GM21717 (cell line): ENCODE data around the gene SNX33.
"Not testable (repeated sequence)": the region's sequence is repeated elsewhere in the genome, so short reads cannot be mapped to it uniquely, and the experiment has no call there.

Source experiments
- ATAC-seq: cut with Tn5 transposase; IDR thresholded peaks from one replicate; pipeline ENCODE4 v1.9.1; 2021; ENCODE audit warnings: mild to moderate bottlenecking, moderate library complexity; ENCODE audit not compliant: unreplicated experiment

Gene SNX33

GRCh38 chr15:75659928-75660645, 12.4 kb downstream of the SNX33 start:
- no peak for ATAC-seq

- no peak for ATAC-seq
These were observed 13.5 kb downstream of the SNX33 start for GRCh38 chr15:75661100-75661755.

- ATAC-seq = no peak
These were observed 14.0 kb downstream of the SNX33 start for GRCh38 chr15:75661756-75662140.

DNA sequence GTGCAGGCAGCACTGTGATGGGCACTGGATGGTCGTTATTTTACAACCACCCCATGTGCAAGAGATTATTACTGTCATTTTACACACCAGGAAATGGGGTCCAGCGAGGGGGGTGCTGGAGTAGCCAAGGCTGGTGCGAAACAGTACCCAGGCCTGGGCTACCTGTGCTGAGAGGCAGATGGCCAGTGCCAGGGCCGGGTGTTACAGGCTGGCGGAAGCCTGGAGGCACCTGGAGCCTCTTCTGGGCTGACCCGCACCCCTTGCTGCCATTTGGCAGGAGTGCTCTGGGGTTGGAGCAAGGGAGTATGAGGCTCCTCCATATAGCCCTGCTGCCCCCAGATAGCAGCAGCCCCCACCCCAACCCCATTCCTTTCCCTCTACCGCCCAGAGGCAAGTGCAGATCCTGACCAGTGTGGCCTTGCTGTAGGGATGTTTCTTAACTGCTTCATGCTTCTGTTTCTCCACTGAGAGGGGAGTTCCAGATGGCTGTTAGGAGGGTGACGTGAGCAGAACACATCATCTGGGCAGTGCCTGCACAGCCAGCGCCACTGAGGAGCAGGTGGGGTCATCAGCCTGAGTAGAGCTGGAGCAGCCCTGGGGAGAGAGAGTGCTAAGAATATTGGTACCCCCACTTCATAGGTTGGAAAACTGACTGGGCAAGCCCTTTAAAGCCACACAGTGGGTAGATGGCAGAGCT, 15.3 kb downstream of the SNX33 start:
- no peak for ATAC-seq

DNA sequence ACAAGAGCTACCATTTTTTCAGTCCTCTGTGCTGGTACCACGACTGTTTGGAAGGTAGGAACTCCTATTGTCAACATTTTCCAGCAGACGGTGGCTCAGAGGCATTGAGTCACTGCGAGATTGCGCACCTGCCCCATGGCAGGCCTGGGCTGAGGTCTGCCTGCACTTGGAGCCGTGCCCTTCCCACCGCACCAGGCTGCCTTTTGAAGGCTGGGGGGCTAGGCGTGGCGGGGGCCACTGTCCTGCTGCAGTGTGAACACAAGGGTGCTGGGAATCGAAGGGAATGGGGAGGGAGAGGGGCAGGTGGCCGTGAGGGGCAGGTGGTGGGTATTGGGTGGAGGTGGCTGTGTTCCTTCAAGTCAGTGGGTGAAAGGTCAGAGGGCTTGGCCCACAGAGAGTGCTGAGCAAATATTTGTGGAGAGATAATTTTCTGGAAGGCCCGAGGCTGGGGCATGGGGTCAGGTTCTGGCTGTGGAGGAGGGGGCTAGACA, 16.3 kb downstream of the SNX33 start:
- ATAC-seq = no peak

DNA sequence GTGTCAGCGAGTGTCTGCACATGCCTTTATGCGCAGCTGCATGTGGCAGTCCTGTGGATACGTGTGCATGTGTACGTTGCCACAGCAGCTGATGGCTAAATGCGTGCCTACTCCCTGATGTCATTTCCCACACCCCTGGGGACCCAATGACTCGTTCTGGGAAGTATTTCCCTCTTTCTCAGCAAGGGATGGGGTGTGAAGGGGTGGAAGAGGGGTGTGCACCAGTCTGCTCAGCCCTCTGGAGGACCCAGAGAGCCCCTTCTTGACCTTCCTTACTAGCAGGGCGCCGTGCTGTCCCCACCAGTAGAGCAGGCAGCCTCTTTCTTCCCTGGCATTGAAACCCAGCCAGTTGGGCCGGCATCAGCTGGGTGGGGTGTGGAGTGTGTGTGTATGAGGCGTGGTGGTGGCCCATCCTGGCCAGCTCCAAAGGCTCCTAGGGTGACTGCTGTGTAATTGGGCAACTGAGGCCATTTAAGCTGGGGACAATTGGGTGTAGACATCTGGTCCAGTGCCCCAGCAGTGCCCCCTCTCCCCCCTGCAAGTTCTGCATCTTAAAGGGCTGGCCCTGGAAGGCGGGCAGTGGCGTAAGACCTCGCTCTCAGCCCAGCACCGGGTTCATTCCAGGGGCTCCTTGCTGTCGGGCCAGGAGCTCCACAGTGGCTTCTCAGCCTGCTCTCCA, 19.2 kb downstream of the SNX33 start:
- ATAC-seq = no peak

- no peak for ATAC-seq
These were observed 21.6 kb downstream of the SNX33 start for GRCh38 chr15:75669191-75669878.

DNA sequence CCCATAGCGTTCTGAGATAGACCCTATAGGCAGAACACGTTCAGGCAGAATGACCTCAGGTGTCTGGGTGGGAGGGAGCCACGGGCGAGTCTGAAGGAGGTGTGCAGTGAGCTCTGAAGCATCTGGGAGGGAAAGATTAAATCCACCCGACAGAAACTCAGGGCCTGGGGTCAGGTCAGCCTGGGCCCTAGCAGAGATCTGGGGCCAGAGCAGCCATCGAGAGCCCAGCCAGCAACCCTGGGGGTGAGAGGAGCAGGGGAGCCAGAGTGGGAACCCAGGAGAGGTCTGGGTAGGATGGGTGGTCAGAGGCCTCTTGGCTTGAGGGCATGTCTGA, 22.1 kb downstream of the SNX33 start:
- ATAC-seq = no peak

GRCh38 chr15:75671730-75672602, 24.3 kb downstream of the SNX33 start:
- ATAC-seq = no peak

DNA sequence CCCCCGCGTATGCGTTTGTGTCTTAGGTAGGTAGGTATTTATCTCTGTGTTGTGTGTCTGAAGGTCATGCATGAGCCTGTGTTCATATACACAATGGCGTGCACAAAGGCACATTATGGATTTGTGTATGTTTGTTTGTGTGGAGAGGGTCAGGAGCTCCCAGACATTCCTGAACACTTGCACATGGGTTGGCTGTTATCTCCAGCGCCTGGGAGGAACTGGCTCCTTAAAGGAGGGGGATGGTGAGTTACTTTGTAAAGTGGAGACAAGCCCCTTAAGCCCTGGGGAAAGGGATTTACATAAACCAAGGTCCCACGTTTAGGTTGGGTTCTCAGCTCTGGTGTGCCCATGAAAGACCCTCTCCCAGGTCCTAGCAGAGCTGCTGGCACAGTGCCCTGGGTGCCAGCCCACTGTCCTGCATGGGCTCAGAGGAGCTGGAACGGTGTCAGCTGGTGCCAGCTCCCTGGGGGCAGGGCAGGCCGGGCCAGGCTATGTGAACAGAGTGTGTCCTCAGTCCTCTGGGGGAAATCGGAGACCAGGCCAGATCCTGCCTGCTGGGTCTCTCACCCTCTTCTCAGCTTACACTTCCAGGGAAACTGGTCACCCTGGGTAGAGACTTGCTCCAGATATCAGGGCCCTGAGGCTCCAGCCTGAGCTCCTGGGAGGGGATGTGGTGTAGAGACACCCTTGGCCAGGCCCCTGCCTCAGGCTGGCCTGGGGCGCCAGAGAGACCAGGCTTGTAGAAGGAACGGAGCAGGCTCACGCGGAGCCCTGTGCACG, 25.1 kb downstream of the SNX33 start:
- no peak for ATAC-seq

DNA sequence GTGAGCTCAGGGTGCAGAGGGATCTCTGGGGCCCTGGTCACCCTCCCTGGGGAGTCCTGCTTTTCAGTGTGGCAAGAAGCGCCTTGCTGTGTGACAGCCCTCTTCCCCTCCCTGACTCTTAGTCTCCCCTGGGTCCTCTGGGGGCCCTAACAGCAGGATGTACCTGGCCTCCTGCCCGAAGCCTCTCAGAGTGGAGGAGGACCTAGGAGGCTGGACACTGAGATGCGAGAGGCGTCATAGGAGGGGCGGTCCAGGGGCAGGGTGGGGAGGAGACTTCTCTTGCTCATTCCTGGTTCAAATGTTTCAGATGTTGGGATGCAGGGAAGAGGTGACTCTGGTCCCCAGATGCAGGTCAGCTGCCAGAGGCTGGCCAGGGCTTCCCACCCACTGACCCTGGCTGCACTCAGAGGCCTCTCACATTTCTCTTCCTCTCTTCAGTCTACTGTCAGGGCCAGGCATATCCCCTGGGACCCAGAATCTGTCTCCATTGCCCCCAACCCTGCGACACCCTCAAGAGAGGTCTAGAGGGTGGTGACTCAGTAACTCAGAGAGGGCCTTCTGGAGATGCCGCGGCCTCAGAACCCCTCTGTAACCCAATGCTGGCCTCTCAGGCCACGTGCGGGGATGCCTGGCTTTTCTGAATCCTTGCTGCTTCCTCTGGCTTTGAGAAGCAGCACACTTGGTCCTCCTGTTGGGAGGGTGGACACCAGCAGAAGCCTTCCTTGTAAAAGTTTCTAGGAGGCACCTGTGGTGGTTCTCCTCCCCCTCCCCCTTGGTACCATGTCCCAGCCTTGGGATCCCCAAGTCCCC, 25.9 kb downstream of the SNX33 start:
- ATAC-seq = no peak

DNA sequence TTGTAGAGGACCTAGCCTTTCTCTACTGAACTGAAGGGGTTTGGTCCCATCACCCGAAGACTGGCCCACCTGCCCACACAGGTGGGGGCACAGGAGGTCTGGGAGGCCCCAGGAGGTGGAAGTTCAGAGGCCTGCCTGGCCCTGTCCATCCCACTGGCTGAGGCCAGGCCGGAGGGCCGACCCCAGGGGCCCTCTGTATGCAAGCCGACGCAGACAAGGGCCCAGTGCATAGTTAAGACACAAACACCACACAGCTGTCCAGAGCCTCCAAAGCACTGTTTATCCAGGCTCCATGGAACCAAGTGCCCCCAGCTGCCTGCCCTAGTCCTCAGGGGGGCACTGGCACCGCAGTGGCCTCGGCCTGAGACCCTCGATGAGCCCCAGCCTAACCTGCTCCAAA, 26.7 kb downstream of the SNX33 start:
- ATAC-seq = no peak

DNA sequence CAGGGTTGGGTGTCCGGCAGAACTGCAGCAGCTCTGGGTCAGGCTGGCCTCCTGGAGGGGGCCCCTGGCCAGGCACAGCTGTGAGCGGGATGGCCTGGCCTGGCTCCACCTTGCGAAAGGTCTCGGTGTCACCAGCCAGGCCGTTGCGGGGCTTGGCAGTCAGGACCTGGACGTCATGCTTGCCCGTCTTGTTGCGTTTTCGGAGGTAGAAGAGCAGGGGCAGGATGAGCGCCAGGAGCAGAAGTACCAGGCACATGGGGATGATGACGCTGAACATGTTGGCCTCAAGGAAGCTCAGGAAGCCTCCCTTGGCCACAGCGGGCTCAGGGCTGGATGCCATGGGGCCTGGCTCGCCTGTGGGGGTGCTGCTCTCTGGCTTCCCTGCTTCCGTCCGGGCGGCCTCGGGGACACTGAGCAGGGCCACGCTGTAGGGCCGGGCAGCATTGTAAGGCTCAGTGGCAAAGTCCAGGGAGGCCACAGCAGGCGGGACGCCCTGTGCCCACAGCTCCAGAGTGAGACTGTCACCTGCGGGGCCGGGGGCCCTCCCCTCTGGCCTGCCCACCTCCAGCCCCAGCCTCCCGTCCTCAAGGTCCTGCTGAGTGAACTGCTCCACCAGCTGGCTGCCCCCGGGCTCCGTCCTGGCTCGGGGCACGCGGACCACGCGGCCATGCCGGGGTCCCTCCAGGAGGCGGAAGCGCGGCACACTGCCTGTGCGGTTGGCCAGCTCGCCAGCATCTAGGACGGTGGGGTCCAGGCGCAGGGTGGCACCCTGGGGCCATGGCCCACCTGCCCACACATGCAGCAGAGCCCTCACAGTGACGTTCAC, 28.1 kb downstream of the SNX33 start:
- no peak for ATAC-seq

GRCh38 chr15:75676688-75677464, 29.2 kb downstream of the SNX33 start:
- no peak for ATAC-seq

DNA sequence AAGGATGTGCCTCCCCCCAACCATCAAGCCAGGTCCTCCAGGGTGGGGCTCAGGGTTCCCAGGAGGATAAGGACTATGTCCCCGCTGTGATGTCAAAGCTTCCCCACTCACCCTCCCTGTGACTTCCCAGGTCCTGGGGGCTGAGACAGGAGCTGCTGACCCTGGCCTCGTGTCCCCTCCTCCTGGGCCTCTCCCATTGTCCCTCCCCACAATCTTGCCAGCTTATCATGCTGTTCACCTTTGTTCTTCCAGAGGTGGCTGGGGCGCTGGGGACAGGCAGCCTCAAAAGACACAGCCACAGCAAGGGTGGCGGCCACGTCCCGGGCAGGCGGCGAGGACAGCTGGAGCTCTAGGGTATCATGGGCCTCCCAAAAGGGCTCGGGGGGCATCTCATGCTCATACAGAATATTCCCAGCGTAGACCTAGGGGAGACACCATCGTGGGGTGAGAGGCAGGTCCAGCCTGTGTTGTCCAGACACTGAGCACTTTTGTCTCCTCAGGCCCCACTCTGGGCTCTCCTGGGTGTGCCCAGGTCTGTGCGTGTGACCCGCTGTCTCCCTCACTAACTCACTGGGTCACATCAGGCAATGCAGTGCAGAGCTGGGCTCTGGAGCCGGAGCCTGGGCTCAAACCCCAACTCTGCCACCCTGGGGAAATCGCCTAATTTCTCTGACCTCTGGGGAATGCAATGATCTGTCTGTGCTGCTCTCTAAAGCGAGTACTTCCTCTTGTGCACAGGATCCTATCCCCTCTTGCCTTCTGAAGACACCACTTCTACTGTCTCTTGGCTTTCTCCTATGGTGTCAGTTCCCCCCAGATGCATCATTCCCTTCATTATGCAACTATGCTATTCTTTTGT, 30.0 kb downstream of the SNX33 start:
- no peak for ATAC-seq

- ATAC-seq = not testable (repeated sequence)
These were observed 30.6 kb downstream of the SNX33 start for GRCh38 chr15:75678324-75678690.
